ACC112 (cell line): ENCODE results near the gene CD300LF.
A peak's percentile ranks its signal among the peaks of the same experiment; 100 is the strongest.

Source experiments
- H2AFZ ChIP-seq: fragments of 200-600 bp; sonication (generic); one replicate; pipeline ENCODE4 v1.6.0; 2017; ENCODE audit warnings: antibody characterized with exemption, low read length; ENCODE audit not compliant: unreplicated experiment
- H3K27ac ChIP-seq: fragments of 200-600 bp; sonication (generic); 2 replicates; pipeline ENCODE4 v1.5.1; 2014; ENCODE audit warnings: low read depth, mild to moderate bottlenecking, antibody characterized with exemption, low read length, moderate library complexity
- H3K27me3 ChIP-seq: fragments of 200-600 bp; sonication (generic); 2 replicates; pipeline ENCODE4 v1.6.1; 2014; ENCODE audit warnings: mild to moderate bottlenecking, antibody characterized with exemption, low read length, moderate library complexity, mixed read lengths; ENCODE audit not compliant: insufficient read depth
- H3K36me3 ChIP-seq: fragments of 200-600 bp; sonication (generic); 2 replicates; pipeline ENCODE4 v1.6.1; 2016; ENCODE audit warnings: mild to moderate bottlenecking, antibody characterized with exemption, low read length, moderate library complexity, mixed read lengths; ENCODE audit not compliant: insufficient read depth
- H3K4me1 ChIP-seq: fragments of 200-600 bp; sonication (generic); one replicate; pipeline ENCODE4 v1.6.1; 2016; ENCODE audit warnings: low read length, mixed read lengths; ENCODE audit not compliant: insufficient read depth, unreplicated experiment, control insufficient read depth
- H3K4me3 ChIP-seq: fragments of 200-600 bp; sonication (generic); 2 replicates; pipeline ENCODE4 v1.5.1; 2014; ENCODE audit warnings: mild to moderate bottlenecking, low read depth, low read length
- H3K79me2 ChIP-seq: fragments of 200-600 bp; sonication (generic); one replicate; pipeline ENCODE4 v1.6.0; 2016; ENCODE audit warnings: low read length; ENCODE audit not compliant: control insufficient read depth, unreplicated experiment, insufficient read depth

The CD300LF gene

DNA sequence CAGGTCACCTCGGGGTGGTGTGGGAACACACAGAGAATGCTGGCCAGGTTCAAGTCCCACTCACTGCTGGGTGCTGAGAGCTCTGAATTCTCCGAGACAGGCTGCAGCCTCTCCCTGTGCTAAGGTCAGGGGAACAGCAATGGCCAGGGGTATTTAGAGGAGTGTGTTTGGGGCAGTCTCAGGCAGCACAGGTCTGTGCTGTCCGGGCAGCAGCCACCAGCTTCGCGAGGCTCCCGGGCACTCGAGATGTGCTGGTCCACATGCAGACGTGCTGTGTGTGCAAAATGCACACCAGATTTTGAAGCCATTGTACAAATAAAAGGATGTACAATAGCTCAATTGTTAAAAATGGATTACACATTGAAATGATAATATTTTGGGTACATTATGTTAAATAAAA, 42.8 kb upstream of the CD300LF start:
- Histone ChIP-seq H3K79me2 (no peaks in the 10 kb centered on the region), H2AFZ (no peak overlapping the region), H3K4me1 (peaks cover 24% of the 10 kb centered on the region), H3K27me3 (no peaks in the 10 kb centered on the region), H3K4me3 (no peak overlapping the region), H3K36me3 (no peaks in the 10 kb centered on the region), H3K27ac (no peak overlapping the region)

DNA sequence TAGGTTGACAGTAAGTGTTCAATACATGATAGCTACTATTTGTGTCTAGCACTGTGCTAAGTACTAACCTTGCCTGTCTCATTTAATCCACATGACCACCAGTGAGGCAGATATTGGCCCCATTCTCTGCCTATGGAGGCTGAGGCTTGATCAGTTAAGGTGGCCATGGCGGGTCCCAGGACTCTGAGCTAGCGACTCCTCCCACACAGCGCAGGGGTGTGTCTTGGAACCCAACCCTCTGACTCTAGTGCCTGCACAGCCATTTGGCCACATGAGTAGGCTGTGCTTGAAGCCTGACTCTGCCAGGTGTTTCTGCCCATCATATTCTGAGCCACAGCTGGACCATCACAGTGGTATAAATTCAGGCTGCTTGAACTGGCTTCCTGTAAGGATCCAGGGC, 42.1 kb upstream of the CD300LF start:
- Histone ChIP-seq H2AFZ (no peak overlapping the region), H3K27ac (no peak overlapping the region), H3K4me3 (no peak overlapping the region), H3K4me1 (peaks cover 20% of the 10 kb centered on the region), H3K27me3 (peaks cover 5% of the 10 kb centered on the region; the same call in 1 of the 2 replicates), H3K36me3 (no peaks in the 10 kb centered on the region), H3K79me2 (no peaks in the 10 kb centered on the region)

DNA sequence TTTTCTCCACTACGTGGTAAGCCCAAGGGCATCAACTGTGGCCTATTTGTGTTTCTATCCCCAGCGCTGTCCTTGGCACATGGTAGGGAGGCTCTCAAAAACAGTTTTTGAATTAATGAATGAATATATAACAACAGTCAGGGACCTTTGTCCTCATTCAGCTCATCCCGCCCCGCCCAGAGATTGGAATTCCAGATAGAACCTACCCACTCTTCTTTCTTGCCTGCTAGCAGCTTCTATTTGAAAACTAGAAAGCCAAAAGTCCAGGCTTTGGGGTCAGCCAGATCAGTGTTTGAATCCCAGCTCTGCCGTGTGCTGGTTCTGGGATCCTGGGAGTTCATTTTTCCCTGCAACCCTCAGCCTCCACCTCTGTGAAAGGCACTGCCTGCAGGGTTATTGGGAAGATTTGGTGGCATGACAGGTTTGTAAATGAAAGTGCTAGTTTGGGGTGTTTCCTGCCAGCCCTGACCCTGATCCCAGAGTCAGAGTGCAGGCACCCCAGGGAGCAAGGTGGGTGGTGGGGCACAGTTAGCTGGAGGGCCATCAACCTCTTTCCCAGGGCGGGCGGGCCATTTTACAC, 40.2 kb upstream of the CD300LF start:
- no peaks in the 10 kb centered on the region for H3K79me2 ChIP-seq

DNA sequence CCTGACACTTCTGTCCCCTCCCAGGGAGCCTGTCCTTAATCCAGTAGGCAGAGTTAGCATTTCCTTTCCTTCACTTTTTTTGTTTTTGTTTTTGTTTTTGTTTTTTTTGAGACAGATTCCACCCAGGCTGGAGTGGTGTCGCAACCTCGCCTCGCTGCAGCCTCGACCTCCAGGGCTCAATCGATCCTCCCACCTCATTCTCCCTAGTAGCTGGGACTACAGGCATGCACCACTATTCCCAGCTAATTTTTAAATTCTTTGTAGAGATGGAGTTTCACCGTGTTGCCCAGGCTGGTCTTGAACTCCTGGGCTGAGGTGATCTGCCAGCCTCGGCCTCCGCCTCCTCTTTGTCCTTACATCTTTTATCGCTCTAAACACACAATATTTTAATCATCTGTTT, 39.7 kb upstream of the CD300LF start:
- no peaks in the 10 kb centered on the region for H3K36me3 ChIP-seq
- peaks cover 18% of the 10 kb centered on the region for H3K27me3 ChIP-seq
- H2AFZ ChIP-seq, result no peak overlapping the region
- H3K79me2 ChIP-seq, result no peaks in the 10 kb centered on the region
- peaks cover 2% of the 10 kb centered on the region for H3K4me1 ChIP-seq
- no peak overlapping the region for H3K27ac ChIP-seq
- no peak overlapping the region for H3K4me3 ChIP-seq

More for the DNA sequence above, 40.2 kb upstream of the CD300LF start:
- peaks cover 7% of the 10 kb centered on the region for H3K4me1 ChIP-seq
- no peak overlapping the region for H3K27ac ChIP-seq
- H3K36me3 ChIP-seq, result no peaks in the 10 kb centered on the region
- peaks cover 18% of the 10 kb centered on the region for H3K27me3 ChIP-seq
- no peak overlapping the region for H3K4me3 ChIP-seq
- H2AFZ ChIP-seq, result no peak overlapping the region

DNA sequence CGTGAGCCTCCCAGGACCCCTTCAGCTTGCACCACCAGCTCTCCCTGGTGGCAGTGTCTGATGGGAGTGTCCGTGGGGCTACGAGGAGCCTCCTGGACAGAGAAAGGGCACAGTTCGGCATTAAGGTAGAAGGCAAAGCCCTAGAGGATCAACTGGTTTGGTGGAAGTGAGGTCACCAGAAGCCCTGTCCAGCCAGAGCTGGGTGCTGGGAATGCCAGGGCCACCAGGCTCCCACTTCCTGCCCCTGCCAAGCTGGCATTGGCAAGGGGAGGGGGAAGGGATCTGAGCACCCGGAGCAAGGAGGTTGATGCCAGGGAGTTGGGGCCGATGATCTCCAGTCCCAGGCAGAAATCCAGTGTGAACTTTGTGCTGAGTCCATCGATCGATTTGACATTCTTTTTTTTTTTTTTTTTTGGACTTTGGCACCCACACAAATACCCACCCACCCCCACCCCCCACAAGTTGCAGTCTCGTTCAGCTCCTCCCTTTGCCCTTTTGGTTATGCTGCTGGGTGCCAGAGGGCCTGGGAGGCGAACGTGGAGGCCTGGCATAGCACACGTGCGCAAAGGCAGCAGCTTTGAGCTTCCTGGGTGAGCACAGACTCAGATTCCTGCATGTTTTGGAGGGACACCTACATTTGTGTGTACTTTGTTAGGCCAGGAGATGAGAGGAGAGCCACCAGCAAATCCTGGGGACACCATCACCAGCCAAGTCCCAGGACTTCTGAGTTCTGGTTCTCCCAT, 37.8 kb upstream of the CD300LF start:
- H3K36me3 ChIP-seq, result no peaks in the 10 kb centered on the region
- H3K4me3 ChIP-seq, result peak overlapping the region; percentile 37; the same call in 1 of the 2 replicates
- H3K4me1 ChIP-seq, result no peaks in the 10 kb centered on the region

DNA sequence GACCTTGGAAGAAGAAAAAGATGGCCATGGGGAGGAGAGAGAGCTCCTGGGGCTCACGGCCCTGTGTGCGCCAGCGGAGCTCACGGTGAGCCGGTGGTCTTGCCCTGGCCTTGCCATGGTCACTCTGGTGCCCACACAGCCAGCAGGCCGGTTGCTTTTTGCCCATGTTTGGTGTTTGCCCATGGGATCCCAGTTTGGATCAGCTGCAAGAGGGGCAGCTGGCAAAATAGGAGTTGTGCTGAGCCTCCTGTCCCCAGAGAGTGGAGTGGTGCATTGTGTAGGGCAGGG, 37.3 kb upstream of the CD300LF start:
- Histone ChIP-seq H3K27me3 (peaks cover 18% of the 10 kb centered on the region), H3K4me1 (no peaks in the 10 kb centered on the region), H2AFZ (no peak overlapping the region), H3K79me2 (no peaks in the 10 kb centered on the region), H3K36me3 (no peaks in the 10 kb centered on the region), H3K4me3 (peak overlapping the region; percentile 37; the same call in 1 of the 2 replicates), H3K27ac (no peak overlapping the region)

More for the DNA sequence above, 37.8 kb upstream of the CD300LF start:
- Histone ChIP-seq H2AFZ (no peak overlapping the region), H3K27ac (no peak overlapping the region), H3K27me3 (peaks cover 18% of the 10 kb centered on the region), H3K79me2 (no peaks in the 10 kb centered on the region)

DNA sequence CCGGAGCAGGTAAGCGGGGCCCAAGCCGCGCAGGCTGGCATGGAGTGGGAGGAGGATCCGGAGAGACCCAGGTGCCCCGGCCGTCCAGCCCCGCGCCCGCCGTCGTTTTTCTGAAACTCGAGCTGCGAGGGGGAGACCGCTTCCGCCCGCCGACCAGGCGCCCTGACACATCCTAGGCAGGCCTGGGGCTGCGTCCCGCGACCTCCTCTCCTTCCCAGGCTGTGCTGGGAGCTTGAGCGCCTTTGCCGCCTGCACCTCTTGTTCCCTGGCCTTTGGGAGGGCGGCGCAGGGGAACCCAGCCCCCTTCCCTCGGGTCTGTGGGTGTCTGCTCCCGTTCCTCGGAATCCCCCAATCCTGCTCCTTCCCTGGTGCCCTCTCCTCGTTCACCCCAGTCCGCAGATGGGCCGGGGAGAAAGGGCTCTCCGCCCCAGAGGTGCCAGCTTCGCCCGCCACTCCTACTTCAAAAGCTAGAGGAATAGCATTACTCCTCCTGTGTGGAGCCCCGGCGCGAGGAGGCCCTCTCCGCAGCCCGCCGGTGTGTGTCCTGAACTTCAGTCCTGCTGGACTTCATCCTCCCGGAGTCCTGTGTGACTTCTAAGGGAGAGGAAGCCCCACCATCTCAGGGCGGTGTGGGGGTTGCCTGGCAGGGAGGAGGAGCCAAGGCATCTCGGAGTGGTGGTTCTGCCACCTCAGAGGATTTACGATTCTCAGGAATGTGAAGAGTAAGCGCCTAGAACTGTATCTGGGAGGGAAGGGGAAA, 36.7 kb upstream of the CD300LF start:
- Histone ChIP-seq H3K4me1 (no peaks in the 10 kb centered on the region), H3K27me3 (peaks cover 18% of the 10 kb centered on the region), H3K36me3 (no peaks in the 10 kb centered on the region), H2AFZ (peak overlapping the region; percentile 34), H3K4me3 (peak overlapping the region; percentile 75), H3K27ac (no peak overlapping the region), H3K79me2 (no peaks in the 10 kb centered on the region)

DNA sequence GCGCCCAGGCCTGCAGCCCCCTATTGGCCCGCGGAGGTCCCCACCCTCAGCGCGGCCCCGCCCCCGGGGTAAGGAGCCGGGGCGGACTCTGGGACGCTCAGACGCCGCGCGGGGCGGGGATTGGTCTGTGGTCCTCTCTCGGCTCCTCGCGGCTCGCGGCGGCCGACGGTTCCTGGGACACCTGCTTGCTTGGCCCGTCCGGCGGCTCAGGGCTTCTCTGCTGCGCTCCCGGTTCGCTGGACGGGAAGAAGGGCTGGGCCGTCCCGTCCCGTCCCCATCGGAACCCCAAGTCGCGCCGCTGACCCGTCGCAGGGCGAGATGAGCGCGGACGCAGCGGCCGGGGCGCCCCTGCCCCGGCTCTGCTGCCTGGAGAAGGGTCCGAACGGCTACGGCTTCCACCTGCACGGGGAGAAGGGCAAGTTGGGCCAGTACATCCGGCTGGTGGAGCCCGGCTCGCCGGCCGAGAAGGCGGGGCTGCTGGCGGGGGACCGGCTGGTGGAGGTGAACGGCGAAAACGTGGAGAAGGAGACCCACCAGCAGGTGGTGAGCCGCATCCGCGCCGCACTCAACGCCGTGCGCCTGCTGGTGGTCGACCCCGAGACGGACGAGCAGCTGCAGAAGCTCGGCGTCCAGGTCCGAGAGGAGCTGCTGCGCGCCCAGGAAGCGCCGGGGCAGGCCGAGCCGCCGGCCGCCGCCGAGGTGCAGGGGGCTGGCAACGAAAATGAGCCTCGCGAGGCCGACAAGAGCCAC, 36.0 kb upstream of the CD300LF start, which contains the start of gene NHERF1:
Gene NHERF1 (plus strand): TSS at position 100 of the 750 bp plus-strand sequence. CDS start 219 bp downstream, at position 319.
- Histone ChIP-seq H3K36me3 (no peaks in the 10 kb centered on the region), H3K27me3 (peaks cover 18% of the 10 kb centered on the region), H3K27ac (no peak within 1 kb of the TSS), H3K4me3 (peak within 1 kb of the TSS; percentile 75), H2AFZ (peak within 1 kb of the TSS; percentile 34), H3K4me1 (no peaks in the 10 kb centered on the region), H3K79me2 (no peaks in the 10 kb centered on the region)

DNA sequence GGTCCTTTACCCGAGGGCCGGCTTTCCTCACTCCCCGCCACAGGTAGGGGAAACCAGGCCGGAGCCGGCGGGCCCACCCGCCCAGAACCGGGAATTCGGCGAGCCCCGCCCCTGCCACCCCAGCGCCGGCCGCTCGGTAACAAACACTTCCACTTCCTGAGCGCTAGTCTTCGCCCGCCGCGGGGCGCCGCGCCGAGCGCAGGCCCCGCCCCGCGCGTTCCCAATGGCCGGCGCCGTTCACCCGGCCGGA, 35.5 kb upstream of the CD300LF start:
- H2AFZ ChIP-seq, result peak overlapping the region; percentile 4
- H3K79me2 ChIP-seq, result no peaks in the 10 kb centered on the region
- H3K27ac ChIP-seq, result no peak overlapping the region
- peaks cover 18% of the 10 kb centered on the region for H3K27me3 ChIP-seq
- no peaks in the 10 kb centered on the region for H3K4me1 ChIP-seq
- H3K4me3 ChIP-seq, result peak overlapping the region; percentile 75
- no peaks in the 10 kb centered on the region for H3K36me3 ChIP-seq

DNA sequence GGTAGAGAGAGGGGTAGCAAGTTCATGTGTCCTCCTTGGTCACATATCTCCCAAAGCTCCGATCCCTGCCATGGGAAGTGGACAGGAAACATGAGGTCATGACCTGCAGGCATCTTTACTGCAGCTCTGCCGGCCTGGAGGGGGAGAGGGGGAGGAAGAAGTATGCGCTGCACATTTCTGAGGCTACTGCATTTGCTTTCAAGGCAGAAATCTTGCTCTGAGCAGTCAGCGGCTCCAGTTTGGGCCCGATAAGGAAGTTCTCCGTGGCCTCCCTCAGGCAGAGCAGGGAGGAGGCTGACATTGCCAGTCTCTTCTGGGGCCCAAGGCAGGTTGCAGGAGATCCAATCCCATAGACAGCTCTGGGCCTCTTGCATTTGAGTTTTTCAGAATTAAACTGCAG, 34.2 kb upstream of the CD300LF start:
- Histone ChIP-seq H3K4me3 (no peak overlapping the region), H3K27ac (no peak overlapping the region), H2AFZ (no peak overlapping the region), H3K27me3 (peaks cover 20% of the 10 kb centered on the region), H3K79me2 (no peaks in the 10 kb centered on the region), H3K36me3 (no peaks in the 10 kb centered on the region), H3K4me1 (no peaks in the 10 kb centered on the region)
